ENCODE measurements around the gene ZNF524. TPM values are rescaled to one million over a fixed set of nuclear protein-coding genes. Genes with fewer than 3 reads are reported as not detected.

The ZNF524 gene
- total and polyA plus RNA-seq, 9 of the 15 experiments (the other 6 are each of a cell fraction or from before 2014, with no cell fraction given) = 0.08 to 15.6 (median 2.9) TPM

GRCh38 chr19:55580628-55581144, 19.4 kb upstream of the ZNF524 start, which contains the start of gene ZNF579 (continued):
- TF ChIP-seq CHAMP1 (IDR thresholded peaks at IDR 0.05) = no peak
- no peak for TF ChIP-seq ZNF449 (CRISPR knock-in tag; IDR thresholded peaks at IDR 0.05)
- no peak for TF ChIP-seq TEAD4 (IDR thresholded peaks at IDR 0.05; ENCODE audit: low read length)
- TF ChIP-seq TEAD4 (CRISPR knock-in tag; IDR thresholded peaks at IDR 0.05; ENCODE audit: borderline replicate concordance) = no peak
- no peak for TF ChIP-seq SMARCB1 (IDR thresholded peaks at IDR 0.05; ENCODE audit: insufficient read length, low read depth)
- no peak for TF ChIP-seq FOXJ3 (CRISPR knock-in tag; IDR thresholded peaks at IDR 0.05)
- TF ChIP-seq ZNF274 (IDR thresholded peaks at IDR 0.05; ENCODE audit: borderline replicate concordance, low read depth, low read length) = no peak
- TF ChIP-seq EGR1 (conservative IDR thresholded peaks at IDR 0.05) = no peak
- TF ChIP-seq ARID3B (CRISPR knock-in tag; IDR thresholded peaks at IDR 0.05; ENCODE audit: borderline replicate concordance) = no peak
- TF ChIP-seq MEF2A (IDR thresholded peaks at IDR 0.05; ENCODE audit: control insufficient read depth, low read depth, low read length) = no peak
- TF ChIP-seq, protein P1, sequence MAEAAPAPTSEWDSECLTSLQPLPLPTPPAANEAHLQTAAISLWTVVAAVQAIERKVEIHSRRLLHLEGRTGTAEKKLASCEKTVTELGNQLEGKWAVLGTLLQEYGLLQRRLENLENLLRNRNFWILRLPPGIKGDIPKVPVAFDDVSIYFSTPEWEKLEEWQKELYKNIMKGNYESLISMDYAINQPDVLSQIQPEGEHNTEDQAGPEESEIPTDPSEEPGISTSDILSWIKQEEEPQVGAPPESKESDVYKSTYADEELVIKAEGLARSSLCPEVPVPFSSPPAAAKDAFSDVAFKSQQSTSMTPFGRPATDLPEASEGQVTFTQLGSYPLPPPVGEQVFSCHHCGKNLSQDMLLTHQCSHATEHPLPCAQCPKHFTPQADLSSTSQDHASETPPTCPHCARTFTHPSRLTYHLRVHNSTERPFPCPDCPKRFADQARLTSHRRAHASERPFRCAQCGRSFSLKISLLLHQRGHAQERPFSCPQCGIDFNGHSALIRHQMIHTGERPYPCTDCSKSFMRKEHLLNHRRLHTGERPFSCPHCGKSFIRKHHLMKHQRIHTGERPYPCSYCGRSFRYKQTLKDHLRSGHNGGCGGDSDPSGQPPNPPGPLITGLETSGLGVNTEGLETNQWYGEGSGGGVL (CRISPR knock-in tag; IDR thresholded peaks at IDR 0.05) = no peak
- TF ChIP-seq GTF2E2 (tag; IDR thresholded peaks at IDR 0.05) = peak; percentile 52; the same call in 1 of the 2 replicates
- no peak for TF ChIP-seq SETDB1 (IDR thresholded peaks at IDR 0.05; ENCODE audit: low read length)
- no peak for TF ChIP-seq USF2 (CRISPR knock-in tag; IDR thresholded peaks at IDR 0.05)
- TF ChIP-seq ETV1 (tag; conservative IDR thresholded peaks at IDR 0.05; ENCODE audit: low read depth) = peak; percentile 46
